ENCODE measurements around the gene IKZF1.

The IKZF1 gene

GRCh38 chr7:50270531-50271018, 33.9 kb upstream of the IKZF1 start:
- Histone ChIP-seq H3K4me1 (ENCODE audit: control insufficient read depth, insufficient read depth, low read length, unreplicated experiment) (no peaks in the 10 kb centered on the region), H3K4me3 (ENCODE audit: low read depth, low read length) (no peak overlapping the region)

GRCh38 chr7:50272808-50273207, 31.7 kb upstream of the IKZF1 start:
- no peak overlapping the region for H2AFZ ChIP-seq (ENCODE audit: low read length, unreplicated experiment)

More at GRCh38 chr7:50270531-50271018, 33.9 kb upstream of the IKZF1 start:
- no peaks in the 10 kb centered on the region for H3K27me3 ChIP-seq (ENCODE audit: insufficient read depth, low read length)
- H3K27ac ChIP-seq (ENCODE audit: low read depth, low read length): no peak overlapping the region
- no peaks in the 10 kb centered on the region for H3K79me2 ChIP-seq (ENCODE audit: control insufficient read depth, insufficient read depth, low read length, unreplicated experiment)
- no peaks in the 10 kb centered on the region for H3K36me3 ChIP-seq (ENCODE audit: insufficient read depth, low read length)
- H2AFZ ChIP-seq (ENCODE audit: low read length, unreplicated experiment): no peak overlapping the region

GRCh38 chr7:50273301-50273700, 31.2 kb upstream of the IKZF1 start:
- H3K27me3 ChIP-seq (ENCODE audit: insufficient read depth, low read length): no peaks in the 10 kb centered on the region
- H3K4me3 ChIP-seq (ENCODE audit: low read depth, low read length): no peak overlapping the region
- H3K27ac ChIP-seq (ENCODE audit: low read depth, low read length): no peak overlapping the region
- H2AFZ ChIP-seq (ENCODE audit: low read length, unreplicated experiment): no peak overlapping the region
- no peaks in the 10 kb centered on the region for H3K4me1 ChIP-seq (ENCODE audit: control insufficient read depth, insufficient read depth, low read length, unreplicated experiment)
- H3K79me2 ChIP-seq (ENCODE audit: control insufficient read depth, insufficient read depth, low read length, unreplicated experiment): no peaks in the 10 kb centered on the region
- H3K36me3 ChIP-seq (ENCODE audit: insufficient read depth, low read length): no peaks in the 10 kb centered on the region

More at GRCh38 chr7:50272808-50273207, 31.7 kb upstream of the IKZF1 start:
- Histone ChIP-seq H3K4me3 (ENCODE audit: low read depth, low read length) (no peak overlapping the region), H3K4me1 (ENCODE audit: control insufficient read depth, insufficient read depth, low read length, unreplicated experiment) (no peaks in the 10 kb centered on the region), H3K36me3 (ENCODE audit: insufficient read depth, low read length) (no peaks in the 10 kb centered on the region), H3K27ac (ENCODE audit: low read depth, low read length) (no peak overlapping the region), H3K79me2 (ENCODE audit: control insufficient read depth, insufficient read depth, low read length, unreplicated experiment) (no peaks in the 10 kb centered on the region), H3K27me3 (ENCODE audit: insufficient read depth, low read length) (no peaks in the 10 kb centered on the region)

GRCh38 chr7:50273870-50274269, 30.6 kb upstream of the IKZF1 start:
- Histone ChIP-seq H3K4me3 (ENCODE audit: low read depth, low read length) (no peak overlapping the region), H3K27me3 (ENCODE audit: insufficient read depth, low read length) (no peaks in the 10 kb centered on the region), H3K79me2 (ENCODE audit: control insufficient read depth, insufficient read depth, low read length, unreplicated experiment) (no peaks in the 10 kb centered on the region), H2AFZ (ENCODE audit: low read length, unreplicated experiment) (no peak overlapping the region), H3K27ac (ENCODE audit: low read depth, low read length) (no peak overlapping the region), H3K4me1 (ENCODE audit: control insufficient read depth, insufficient read depth, low read length, unreplicated experiment) (no peaks in the 10 kb centered on the region), H3K36me3 (ENCODE audit: insufficient read depth, low read length) (no peaks in the 10 kb centered on the region)

GRCh38 chr7:50274361-50274760, 30.2 kb upstream of the IKZF1 start:
- no peaks in the 10 kb centered on the region for H3K4me1 ChIP-seq (ENCODE audit: control insufficient read depth, insufficient read depth, low read length, unreplicated experiment)
- H3K36me3 ChIP-seq (ENCODE audit: insufficient read depth, low read length): no peaks in the 10 kb centered on the region
- no peak overlapping the region for H2AFZ ChIP-seq (ENCODE audit: low read length, unreplicated experiment)
- H3K4me3 ChIP-seq (ENCODE audit: low read depth, low read length): no peak overlapping the region
- no peaks in the 10 kb centered on the region for H3K27me3 ChIP-seq (ENCODE audit: insufficient read depth, low read length)
- no peak overlapping the region for H3K27ac ChIP-seq (ENCODE audit: low read depth, low read length)
- H3K79me2 ChIP-seq (ENCODE audit: control insufficient read depth, insufficient read depth, low read length, unreplicated experiment): no peaks in the 10 kb centered on the region

- Histone ChIP-seq H3K4me1 (ENCODE audit: control insufficient read depth, insufficient read depth, low read length, unreplicated experiment) (no peaks in the 10 kb centered on the region), H3K27ac (ENCODE audit: low read depth, low read length) (no peak overlapping the region), H3K4me3 (ENCODE audit: low read depth, low read length) (no peak overlapping the region), H3K36me3 (ENCODE audit: insufficient read depth, low read length) (no peaks in the 10 kb centered on the region), H3K27me3 (ENCODE audit: insufficient read depth, low read length) (no peaks in the 10 kb centered on the region), H3K79me2 (ENCODE audit: control insufficient read depth, insufficient read depth, low read length, unreplicated experiment) (no peaks in the 10 kb centered on the region), H2AFZ (ENCODE audit: low read length, unreplicated experiment) (no peak overlapping the region)
Measured at GRCh38 chr7:50275430-50275829, 29.1 kb upstream of the IKZF1 start.

- no peaks in the 10 kb centered on the region for H3K36me3 ChIP-seq (ENCODE audit: insufficient read depth, low read length)
- H3K79me2 ChIP-seq (ENCODE audit: control insufficient read depth, insufficient read depth, low read length, unreplicated experiment): no peaks in the 10 kb centered on the region
- no peak overlapping the region for H3K4me3 ChIP-seq (ENCODE audit: low read depth, low read length)
- no peaks in the 10 kb centered on the region for H3K27me3 ChIP-seq (ENCODE audit: insufficient read depth, low read length)
- no peaks in the 10 kb centered on the region for H3K4me1 ChIP-seq (ENCODE audit: control insufficient read depth, insufficient read depth, low read length, unreplicated experiment)
- no peak overlapping the region for H2AFZ ChIP-seq (ENCODE audit: low read length, unreplicated experiment)
- no peak overlapping the region for H3K27ac ChIP-seq (ENCODE audit: low read depth, low read length)
Measured at GRCh38 chr7:50276483-50276882, 28.0 kb upstream of the IKZF1 start.

- Histone ChIP-seq H3K27me3 (ENCODE audit: insufficient read depth, low read length) (no peaks in the 10 kb centered on the region), H3K79me2 (ENCODE audit: control insufficient read depth, insufficient read depth, low read length, unreplicated experiment) (no peaks in the 10 kb centered on the region), H3K4me1 (ENCODE audit: control insufficient read depth, insufficient read depth, low read length, unreplicated experiment) (no peaks in the 10 kb centered on the region), H3K4me3 (ENCODE audit: low read depth, low read length) (no peak overlapping the region), H3K36me3 (ENCODE audit: insufficient read depth, low read length) (no peaks in the 10 kb centered on the region), H2AFZ (ENCODE audit: low read length, unreplicated experiment) (no peak overlapping the region), H3K27ac (ENCODE audit: low read depth, low read length) (no peak overlapping the region)
Measured at GRCh38 chr7:50278120-50278519, 26.4 kb upstream of the IKZF1 start.

GRCh38 chr7:50281680-50282445, 22.7 kb upstream of the IKZF1 start:
- no peaks in the 10 kb centered on the region for H3K79me2 ChIP-seq (ENCODE audit: control insufficient read depth, insufficient read depth, low read length, unreplicated experiment)
- H3K4me1 ChIP-seq (ENCODE audit: control insufficient read depth, insufficient read depth, low read length, unreplicated experiment): no peaks in the 10 kb centered on the region
- no peaks in the 10 kb centered on the region for H3K36me3 ChIP-seq (ENCODE audit: insufficient read depth, low read length)

GRCh38 chr7:50282813-50283605, 21.5 kb upstream of the IKZF1 start:
- H3K4me1 ChIP-seq (ENCODE audit: control insufficient read depth, insufficient read depth, low read length, unreplicated experiment): no peaks in the 10 kb centered on the region
- no peak overlapping the region for H2AFZ ChIP-seq (ENCODE audit: low read length, unreplicated experiment)

More at GRCh38 chr7:50281680-50282445, 22.7 kb upstream of the IKZF1 start:
- H3K27me3 ChIP-seq (ENCODE audit: insufficient read depth, low read length): no peaks in the 10 kb centered on the region
- H3K4me3 ChIP-seq (ENCODE audit: low read depth, low read length): no peak overlapping the region
- no peak overlapping the region for H3K27ac ChIP-seq (ENCODE audit: low read depth, low read length)
- H2AFZ ChIP-seq (ENCODE audit: low read length, unreplicated experiment): no peak overlapping the region

More at GRCh38 chr7:50282813-50283605, 21.5 kb upstream of the IKZF1 start:
- no peaks in the 10 kb centered on the region for H3K36me3 ChIP-seq (ENCODE audit: insufficient read depth, low read length)
- no peak overlapping the region for H3K4me3 ChIP-seq (ENCODE audit: low read depth, low read length)
- H3K27ac ChIP-seq (ENCODE audit: low read depth, low read length): no peak overlapping the region
- H3K27me3 ChIP-seq (ENCODE audit: insufficient read depth, low read length): no peaks in the 10 kb centered on the region
- no peaks in the 10 kb centered on the region for H3K79me2 ChIP-seq (ENCODE audit: control insufficient read depth, insufficient read depth, low read length, unreplicated experiment)
